ENCODE data around the gene DRAP1. TPM values are rescaled to one million over a fixed set of nuclear protein-coding genes. Genes with fewer than 3 reads are reported as not detected.

The DRAP1 gene
- total and polyA plus RNA-seq, 9 of the 15 experiments (the other 6 are each of a cell fraction or from before 2014, with no cell fraction given): 9.6 to 200 (median 92.9) TPM

DNA sequence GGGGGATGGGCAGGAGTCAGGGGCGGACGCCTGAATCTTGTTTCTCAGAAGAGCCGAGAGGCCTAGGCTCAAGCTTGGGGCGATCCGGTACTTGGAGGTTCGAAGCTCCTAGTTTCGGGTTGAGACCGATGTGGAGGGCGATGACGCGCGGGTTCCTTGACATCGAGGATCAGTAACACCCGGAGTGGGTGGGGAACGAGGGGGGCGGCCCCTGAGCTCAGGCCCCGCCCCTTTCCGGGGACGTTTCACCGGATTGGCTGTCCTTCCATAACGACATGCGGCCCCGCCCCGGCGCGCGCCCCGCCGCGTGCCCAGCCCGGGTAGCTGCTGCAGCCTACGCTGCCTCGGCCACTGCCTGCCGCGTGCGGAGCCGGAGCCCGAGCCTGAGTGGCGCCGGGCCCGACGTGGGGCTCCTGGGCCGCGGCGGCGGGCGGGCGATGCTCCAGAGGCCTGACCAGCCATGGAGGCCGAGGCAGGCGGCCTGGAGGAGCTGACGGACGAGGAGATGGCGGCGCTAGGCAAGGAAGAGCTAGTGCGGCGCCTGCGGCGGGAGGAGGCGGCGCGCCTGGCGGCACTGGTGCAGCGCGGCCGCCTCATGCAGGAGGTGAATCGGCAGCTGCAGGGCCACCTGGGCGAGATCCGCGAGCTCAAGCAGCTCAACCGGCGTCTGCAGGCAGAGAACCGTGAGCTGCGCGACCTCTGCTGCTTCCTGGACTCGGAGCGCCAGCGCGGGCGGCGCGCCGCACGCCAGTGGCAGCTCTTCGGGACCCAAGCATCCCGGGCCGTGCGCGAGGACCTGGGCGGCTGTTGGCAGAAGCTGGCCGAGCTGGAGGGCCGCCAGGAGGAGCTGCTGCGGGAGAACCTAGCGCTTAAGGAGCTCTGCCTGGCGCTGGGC lies 28.7 kb upstream of the DRAP1 start, which contains the start of gene CCDC85B (continued):
- TF ChIP-seq ZZZ3 (IDR thresholded peaks at IDR 0.05): no peak
- no peak; the same call in 1 of the 2 replicates for TF ChIP-seq GABPB1 (CRISPR knock-in tag; IDR thresholded peaks at IDR 0.05)
- no peak for TF ChIP-seq E4F1 (CRISPR knock-in tag; IDR thresholded peaks at IDR 0.05; ENCODE audit: borderline replicate concordance)
- no peak for TF ChIP-seq SMARCB1 (IDR thresholded peaks at IDR 0.05; ENCODE audit: insufficient read length, low read depth)
- no peak for TF ChIP-seq LARP7 (IDR thresholded peaks at IDR 0.05)
- TF ChIP-seq CAMTA2 (CRISPR knock-in tag; conservative IDR thresholded peaks at IDR 0.05): peak; percentile 83; the same call in 1 of the 2 replicates
- TF ChIP-seq HNRNPUL1 (IDR thresholded peaks at IDR 0.05; ENCODE audit: low read length): no peak
- TF ChIP-seq, protein P1, sequence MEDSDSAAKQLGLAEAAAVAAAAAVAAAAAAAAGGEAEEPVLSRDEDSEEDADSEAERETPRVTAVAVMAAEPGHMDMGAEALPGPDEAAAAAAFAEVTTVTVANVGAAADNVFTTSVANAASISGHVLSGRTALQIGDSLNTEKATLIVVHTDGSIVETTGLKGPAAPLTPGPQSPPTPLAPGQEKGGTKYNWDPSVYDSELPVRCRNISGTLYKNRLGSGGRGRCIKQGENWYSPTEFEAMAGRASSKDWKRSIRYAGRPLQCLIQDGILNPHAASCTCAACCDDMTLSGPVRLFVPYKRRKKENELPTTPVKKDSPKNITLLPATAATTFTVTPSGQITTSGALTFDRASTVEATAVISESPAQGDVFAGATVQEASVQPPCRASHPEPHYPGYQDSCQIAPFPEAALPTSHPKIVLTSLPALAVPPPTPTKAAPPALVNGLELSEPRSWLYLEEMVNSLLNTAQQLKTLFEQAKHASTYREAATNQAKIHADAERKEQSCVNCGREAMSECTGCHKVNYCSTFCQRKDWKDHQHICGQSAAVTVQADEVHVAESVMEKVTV (CRISPR knock-in tag; IDR thresholded peaks at IDR 0.05): 0 out of 2 replicates have a peak, but pooled peaks have one; percentile 10
- TF ChIP-seq, protein P2, sequence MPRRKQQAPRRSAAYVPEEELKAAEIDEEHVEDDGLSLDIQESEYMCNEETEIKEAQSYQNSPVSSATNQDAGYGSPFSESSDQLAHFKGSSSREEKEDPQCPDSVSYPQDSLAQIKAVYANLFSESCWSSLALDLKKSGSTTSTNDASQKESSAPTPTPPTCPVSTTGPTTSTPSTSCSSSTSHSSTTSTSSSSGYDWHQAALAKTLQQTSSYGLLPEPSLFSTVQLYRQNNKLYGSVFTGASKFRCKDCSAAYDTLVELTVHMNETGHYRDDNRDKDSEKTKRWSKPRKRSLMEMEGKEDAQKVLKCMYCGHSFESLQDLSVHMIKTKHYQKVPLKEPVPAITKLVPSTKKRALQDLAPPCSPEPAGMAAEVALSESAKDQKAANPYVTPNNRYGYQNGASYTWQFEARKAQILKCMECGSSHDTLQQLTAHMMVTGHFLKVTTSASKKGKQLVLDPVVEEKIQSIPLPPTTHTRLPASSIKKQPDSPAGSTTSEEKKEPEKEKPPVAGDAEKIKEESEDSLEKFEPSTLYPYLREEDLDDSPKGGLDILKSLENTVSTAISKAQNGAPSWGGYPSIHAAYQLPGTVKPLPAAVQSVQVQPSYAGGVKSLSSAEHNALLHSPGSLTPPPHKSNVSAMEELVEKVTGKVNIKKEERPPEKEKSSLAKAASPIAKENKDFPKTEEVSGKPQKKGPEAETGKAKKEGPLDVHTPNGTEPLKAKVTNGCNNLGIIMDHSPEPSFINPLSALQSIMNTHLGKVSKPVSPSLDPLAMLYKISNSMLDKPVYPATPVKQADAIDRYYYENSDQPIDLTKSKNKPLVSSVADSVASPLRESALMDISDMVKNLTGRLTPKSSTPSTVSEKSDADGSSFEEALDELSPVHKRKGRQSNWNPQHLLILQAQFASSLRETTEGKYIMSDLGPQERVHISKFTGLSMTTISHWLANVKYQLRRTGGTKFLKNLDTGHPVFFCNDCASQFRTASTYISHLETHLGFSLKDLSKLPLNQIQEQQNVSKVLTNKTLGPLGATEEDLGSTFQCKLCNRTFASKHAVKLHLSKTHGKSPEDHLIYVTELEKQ (CRISPR knock-in tag; IDR thresholded peaks at IDR 0.05): no peak
- TF ChIP-seq ZNF239 (CRISPR knock-in tag; IDR thresholded peaks at IDR 0.05): no peak
- peak; percentile 95 for TF ChIP-seq HES1 (IDR thresholded peaks at IDR 0.05; ENCODE audit: low read depth)
- TF ChIP-seq, protein P3, sequence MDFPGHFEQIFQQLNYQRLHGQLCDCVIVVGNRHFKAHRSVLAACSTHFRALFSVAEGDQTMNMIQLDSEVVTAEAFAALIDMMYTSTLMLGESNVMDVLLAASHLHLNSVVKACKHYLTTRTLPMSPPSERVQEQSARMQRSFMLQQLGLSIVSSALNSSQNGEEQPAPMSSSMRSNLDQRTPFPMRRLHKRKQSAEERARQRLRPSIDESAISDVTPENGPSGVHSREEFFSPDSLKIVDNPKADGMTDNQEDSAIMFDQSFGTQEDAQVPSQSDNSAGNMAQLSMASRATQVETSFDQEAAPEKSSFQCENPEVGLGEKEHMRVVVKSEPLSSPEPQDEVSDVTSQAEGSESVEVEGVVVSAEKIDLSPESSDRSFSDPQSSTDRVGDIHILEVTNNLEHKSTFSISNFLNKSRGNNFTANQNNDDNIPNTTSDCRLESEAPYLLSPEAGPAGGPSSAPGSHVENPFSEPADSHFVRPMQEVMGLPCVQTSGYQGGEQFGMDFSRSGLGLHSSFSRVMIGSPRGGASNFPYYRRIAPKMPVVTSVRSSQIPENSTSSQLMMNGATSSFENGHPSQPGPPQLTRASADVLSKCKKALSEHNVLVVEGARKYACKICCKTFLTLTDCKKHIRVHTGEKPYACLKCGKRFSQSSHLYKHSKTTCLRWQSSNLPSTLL (IDR thresholded peaks at IDR 0.05): no peak
- TF ChIP-seq ATF7 (IDR thresholded peaks at IDR 0.05): peak; percentile 76
- TF ChIP-seq ZNF57 (CRISPR knock-in tag; IDR thresholded peaks at IDR 0.05): 0 out of 2 replicates have a peak, but pooled peaks have one; percentile 2
